Tibial artery (tissue), 4 donors: ENCODE measurements around the gene CD74.

ENCODE experiments used
- DNase-seq, 2 donors: peaks; one replicate each; pipeline ENCODE4 v3.0.0-alpha.2; 2019
- H3K27ac ChIP-seq, 2 donors: fragments of 200-600 bp; sonication (generic) in 1 of 2; 1 replicate in 1 of 2; 2 replicates in 1 of 2; pipeline ENCODE4 v1.5.1; 2018 to 2019; ENCODE audit warnings: mild to moderate bottlenecking in 1 of 2
- H3K27me3 ChIP-seq, 2 donors: fragments of 200-600 bp; sonication (generic) in 1 of 2; one replicate each; pipeline versions ENCODE4 v1.5.1 to v1.6.0; 2016 to 2019
- H3K36me3 ChIP-seq, 3 donors: fragments of 200-600 bp; sonication (generic) in 2 of 3; one replicate each; pipeline ENCODE4 v1.5.1; 2016 to 2019; ENCODE audit warnings: mild to moderate bottlenecking in 2 of 3
- H3K4me1 ChIP-seq, 4 donors: fragments of 200-600 bp; sonication (generic) in 2 of 4; 1 replicate in 3 of 4; 2 replicates in 1 of 4; pipeline ENCODE4 v1.5.1; 2016 to 2019
- H3K4me3 ChIP-seq, 2 donors: fragments of 200-600 bp; sonication (generic) in 1 of 2; 1 replicate in 1 of 2; 2 replicates in 1 of 2; pipeline ENCODE4 v1.5.1; 2018 to 2019; ENCODE audit warnings: mild to moderate bottlenecking in 2 of 2
- H3K9me3 ChIP-seq, 3 donors: fragments of 200-600 bp; sonication (generic) in 1 of 3; one replicate each; pipeline ENCODE4 v1.5.1; 2016 to 2019
- intact Hi-C: fragments of 100-400 bp; cut with DNase I; formaldehyde crosslinking; loops from one replicate; pipeline ENCODE4 v1.15.0; 2023; ENCODE audit warnings: low total_unique reads
- TF ChIP-seq, protein P1 (sequence below), 2 experiments: fragments of 200-600 bp in 1 of 2; fragments of 450-650 bp in 1 of 2; IDR thresholded peaks; one replicate each; pipeline ENCODE4 v1.5.1; 2017 to 2019; ENCODE audit warnings: antibody characterized with exemption in 2 of 2, mild to moderate bottlenecking in 1 of 2, moderate library complexity in 1 of 2

CD74 gene

DNA sequence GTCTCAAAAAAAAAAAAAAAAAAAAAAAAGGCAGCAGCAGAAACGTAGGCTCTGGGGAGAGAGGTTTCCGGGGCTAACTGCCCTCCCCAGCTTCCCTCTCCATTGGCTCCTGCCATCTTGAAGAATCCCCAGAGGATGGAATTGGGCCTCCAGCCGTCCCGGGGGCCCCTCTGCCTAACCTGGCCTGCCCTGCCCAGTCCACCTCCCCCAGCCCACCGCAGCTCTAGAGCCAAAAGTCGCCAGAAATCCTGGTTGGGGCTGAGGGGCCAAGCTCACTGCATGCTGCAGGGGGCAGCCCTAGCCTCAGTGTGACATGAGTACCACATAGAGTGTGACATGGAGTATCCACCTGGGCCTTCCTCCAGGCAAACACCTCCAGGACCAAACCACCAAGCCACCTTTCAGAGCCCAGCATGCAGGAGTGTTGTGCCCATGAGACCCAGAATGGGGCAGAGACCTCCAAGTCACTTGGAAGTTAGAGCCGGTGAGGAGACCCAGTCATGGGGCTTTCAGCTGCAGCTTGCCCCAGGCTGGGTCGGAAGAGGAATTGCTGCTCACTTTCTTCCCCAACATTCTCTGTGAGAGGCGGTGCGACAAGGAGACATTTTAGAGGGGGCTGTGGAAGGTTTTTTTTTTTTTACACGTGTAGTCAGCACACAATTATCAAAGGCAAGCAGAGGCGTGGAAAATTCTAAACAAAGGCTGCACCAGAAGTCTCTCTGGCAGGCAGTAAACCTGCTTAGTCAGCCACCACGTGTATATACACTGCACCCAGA lies 17.6 kb downstream of the CD74 start:
- Histone ChIP-seq H3K27ac (no peak overlapping the region), H3K36me3 (peaks cover 44 to 100% (median 96%) of the 10 kb centered on the region in 3 donors), H3K4me3 (no peak overlapping the region), H3K4me1 (no peaks in the 10 kb centered on the region), H3K27me3 (no peaks in the 10 kb centered on the region), H3K9me3 (no peaks in the 10 kb centered on the region)
- TF ChIP-seq, protein P1, sequence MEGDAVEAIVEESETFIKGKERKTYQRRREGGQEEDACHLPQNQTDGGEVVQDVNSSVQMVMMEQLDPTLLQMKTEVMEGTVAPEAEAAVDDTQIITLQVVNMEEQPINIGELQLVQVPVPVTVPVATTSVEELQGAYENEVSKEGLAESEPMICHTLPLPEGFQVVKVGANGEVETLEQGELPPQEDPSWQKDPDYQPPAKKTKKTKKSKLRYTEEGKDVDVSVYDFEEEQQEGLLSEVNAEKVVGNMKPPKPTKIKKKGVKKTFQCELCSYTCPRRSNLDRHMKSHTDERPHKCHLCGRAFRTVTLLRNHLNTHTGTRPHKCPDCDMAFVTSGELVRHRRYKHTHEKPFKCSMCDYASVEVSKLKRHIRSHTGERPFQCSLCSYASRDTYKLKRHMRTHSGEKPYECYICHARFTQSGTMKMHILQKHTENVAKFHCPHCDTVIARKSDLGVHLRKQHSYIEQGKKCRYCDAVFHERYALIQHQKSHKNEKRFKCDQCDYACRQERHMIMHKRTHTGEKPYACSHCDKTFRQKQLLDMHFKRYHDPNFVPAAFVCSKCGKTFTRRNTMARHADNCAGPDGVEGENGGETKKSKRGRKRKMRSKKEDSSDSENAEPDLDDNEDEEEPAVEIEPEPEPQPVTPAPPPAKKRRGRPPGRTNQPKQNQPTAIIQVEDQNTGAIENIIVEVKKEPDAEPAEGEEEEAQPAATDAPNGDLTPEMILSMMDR (IDR thresholded peaks at IDR 0.05), result no peak
- DNase-seq, result no peak
- intact Hi-C loops, result no loop called here

DNA sequence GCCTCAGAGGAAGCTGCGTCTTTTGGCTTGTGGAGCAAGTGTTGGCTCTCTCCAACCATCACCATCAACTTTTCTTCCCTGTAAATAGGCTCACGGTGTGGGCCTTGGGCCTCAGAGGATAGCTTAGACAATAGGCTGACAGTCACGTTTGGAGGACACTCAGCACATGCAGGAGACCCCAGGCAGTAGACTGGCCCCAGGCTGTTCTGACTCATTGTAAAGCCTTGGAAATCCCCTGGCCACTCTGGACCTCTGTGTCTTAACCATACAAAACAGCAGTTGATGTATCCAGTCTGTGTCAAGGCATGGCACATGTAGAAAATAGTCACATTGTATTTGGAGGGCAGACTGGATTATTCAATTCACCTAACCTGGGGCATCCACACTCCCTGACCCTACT lies 18.6 kb downstream of the CD74 start:
- DNase-seq, result no peak
- H3K36me3 ChIP-seq, result peaks cover 52 to 100% (median 96%) of the 10 kb centered on the region in 3 donors
- no peak overlapping the region for H3K4me3 ChIP-seq
- intact Hi-C loops, result no loop called here
- H3K27ac ChIP-seq, result no peak overlapping the region
- no peaks in the 10 kb centered on the region for H3K27me3 ChIP-seq
- no peaks in the 10 kb centered on the region for H3K9me3 ChIP-seq
- TF ChIP-seq, protein P1 (IDR thresholded peaks at IDR 0.05), result no peak
- H3K4me1 ChIP-seq, result no peaks in the 10 kb centered on the region

DNA sequence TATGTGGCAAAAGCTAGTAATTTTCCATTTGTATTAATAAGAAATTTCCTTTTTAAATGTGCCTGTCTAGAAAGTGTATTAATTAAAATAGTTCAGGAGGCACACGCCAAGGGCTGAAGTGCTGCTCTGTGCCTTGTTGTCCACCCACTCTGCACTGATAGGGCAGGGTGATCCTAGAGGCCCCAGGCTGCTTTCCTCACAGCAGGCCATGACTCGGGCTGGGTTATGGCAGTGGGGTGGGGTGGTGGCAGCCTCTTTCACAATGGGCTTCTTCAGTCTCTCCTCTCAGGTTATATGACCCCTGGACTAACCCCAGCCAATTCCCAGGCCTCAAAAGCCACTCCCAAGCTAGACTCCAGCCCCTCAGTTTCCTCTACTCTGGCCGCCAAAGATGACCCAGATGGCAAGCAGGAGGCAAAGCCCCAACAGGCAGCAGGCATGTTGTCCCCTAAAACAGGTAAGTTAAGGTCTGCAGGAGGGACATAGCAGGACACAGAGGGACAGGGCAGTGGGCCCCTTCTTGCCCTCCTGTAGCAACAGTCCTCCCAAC lies 19.5 kb downstream of the CD74 start:
- no peaks in the 10 kb centered on the region for H3K4me1 ChIP-seq
- H3K27me3 ChIP-seq, result no peaks in the 10 kb centered on the region
- H3K4me3 ChIP-seq, result no peak overlapping the region
- H3K9me3 ChIP-seq, result no peaks in the 10 kb centered on the region
- H3K36me3 ChIP-seq, result peaks cover 52 to 100% (median 96%) of the 10 kb centered on the region in 3 donors
- TF ChIP-seq, protein P1 (IDR thresholded peaks at IDR 0.05), result no peak
- no peak overlapping the region for H3K27ac ChIP-seq
- DNase-seq, result no peak
- intact Hi-C loops, result no loop called here

DNA sequence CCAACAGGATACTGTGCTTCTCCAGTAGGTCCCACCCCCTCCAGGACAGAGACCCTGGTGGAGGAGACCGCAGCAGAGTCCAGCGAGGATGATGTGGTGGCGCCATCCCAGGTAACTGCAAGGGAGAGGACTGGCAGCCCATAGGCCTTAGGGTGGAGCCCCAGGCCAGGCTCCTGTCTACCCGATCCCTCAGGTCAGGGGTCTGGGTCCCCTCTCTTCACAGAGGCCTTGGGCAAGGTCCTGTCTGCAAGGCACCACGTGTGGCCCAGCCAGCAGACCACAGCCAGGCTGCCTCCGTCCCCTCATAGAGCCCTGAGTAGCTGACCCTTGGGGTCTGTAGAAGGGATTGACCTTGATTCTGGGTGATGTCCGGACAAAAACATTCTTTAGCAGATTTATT lies 20.0 kb downstream of the CD74 start:
- intact Hi-C loops, result no loop called here
- Histone ChIP-seq H3K9me3 (no peaks in the 10 kb centered on the region), H3K27me3 (no peaks in the 10 kb centered on the region), H3K4me1 (no peaks in the 10 kb centered on the region), H3K4me3 (no peak overlapping the region), H3K27ac (no peak overlapping the region), H3K36me3 (peaks cover 52 to 100% (median 96%) of the 10 kb centered on the region in 3 donors)
- TF ChIP-seq, protein P1 (IDR thresholded peaks at IDR 0.05), result no peak
- DNase-seq, result no peak

DNA sequence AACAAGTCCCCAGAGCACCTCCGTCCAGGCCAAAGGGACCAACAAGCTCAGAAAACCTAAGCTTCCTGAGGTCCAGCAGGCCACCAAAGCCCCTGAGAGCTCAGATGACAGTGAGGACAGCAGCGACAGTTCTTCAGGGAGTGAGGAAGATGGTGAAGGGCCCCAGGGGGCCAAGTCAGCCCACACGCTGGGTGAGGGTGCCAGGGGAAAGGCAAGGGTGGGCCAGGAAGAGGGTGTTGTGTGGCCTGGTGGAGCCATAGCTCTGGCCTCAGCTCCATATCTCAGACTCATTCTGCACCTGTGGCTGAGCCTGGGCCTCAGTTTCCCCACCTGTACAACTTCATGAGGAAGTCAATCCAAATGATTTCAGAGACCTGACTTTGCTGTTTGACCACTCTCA lies 20.7 kb downstream of the CD74 start:
- Histone ChIP-seq H3K4me3 (no peak overlapping the region), H3K27me3 (no peaks in the 10 kb centered on the region), H3K27ac (no peak overlapping the region), H3K4me1 (no peaks in the 10 kb centered on the region), H3K9me3 (no peaks in the 10 kb centered on the region), H3K36me3 (peaks cover 52 to 100% (median 98%) of the 10 kb centered on the region in 3 donors)
- TF ChIP-seq, protein P1 (IDR thresholded peaks at IDR 0.05), result no peak
- intact Hi-C loops, result no loop called here
- no peak for DNase-seq
